Hepatocyte (in vitro differentiated cells): Measurements from ENCODE around the gene FLVCR2. TPM values are rescaled to one million over a fixed set of nuclear protein-coding genes. Genes with fewer than 3 reads are reported as not detected.
"Not testable (repeated sequence)": the region's sequence is repeated elsewhere in the genome, so short reads cannot be mapped to it uniquely, and the experiment has no call there.

ENCODE experiments used
- DNase-seq: peaks from one replicate; pipeline ENCODE4 v3.0.0-alpha.2; 2016; ENCODE audit warnings: low spot score
- H2AFZ ChIP-seq: fragments of 200-600 bp; sonication (generic); 2 replicates; pipeline ENCODE4 v1.6.0; 2016; ENCODE audit warnings: antibody characterized with exemption, mild to moderate bottlenecking
- H3K27ac ChIP-seq: fragments of 200-600 bp; sonication (generic); 2 replicates; pipeline ENCODE4 v1.5.1; 2016; ENCODE audit warnings: mild to moderate bottlenecking
- H3K27me3 ChIP-seq: fragments of 200-600 bp; sonication (generic); 2 replicates; pipeline ENCODE4 v1.6.1; 2016
- H3K36me3 ChIP-seq: fragments of 200-600 bp; sonication (generic); replicated peaks from 2 replicates; pipeline ENCODE4 v1.5.1; 2016; ENCODE audit warnings: low read depth; ENCODE audit not compliant: insufficient read depth
- H3K4me1 ChIP-seq: fragments of 200-600 bp; sonication (generic); 2 replicates; pipeline ENCODE4 v1.5.1; 2016; ENCODE audit warnings: mild to moderate bottlenecking, moderate library complexity; ENCODE audit not compliant: insufficient read depth
- H3K4me2 ChIP-seq: fragments of 200-600 bp; sonication (generic); 2 replicates; pipeline ENCODE4 v1.6.0; 2016
- H3K4me3 ChIP-seq: fragments of 200-600 bp; sonication (generic); 2 replicates; pipeline ENCODE4 v1.5.1; 2016; ENCODE audit warnings: mild to moderate bottlenecking
- H3K79me2 ChIP-seq: fragments of 200-600 bp; sonication (generic); 2 replicates; pipeline ENCODE4 v1.6.0; 2017; ENCODE audit warnings: mild to moderate bottlenecking
- H3K9me2 ChIP-seq: fragments of 200-600 bp; sonication (generic); replicated peaks from 2 replicates; pipeline ENCODE4 v1.6.0; 2017; ENCODE audit warnings: mild to moderate bottlenecking; ENCODE audit not compliant: insufficient read depth
- H3K9me3 ChIP-seq: fragments of 200-600 bp; sonication (generic); 2 replicates; pipeline ENCODE4 v1.5.1; 2016; ENCODE audit warnings: low read depth, mild to moderate bottlenecking
- H4K20me1 ChIP-seq: fragments of 200-600 bp; sonication (generic); 2 replicates; pipeline ENCODE4 v1.6.0; 2016; ENCODE audit warnings: mild to moderate bottlenecking; ENCODE audit not compliant: insufficient read depth, poor library complexity, severe bottlenecking
- CTCF ChIP-seq: fragments of 200-600 bp; sonication (generic); IDR thresholded peaks from 2 replicates; pipeline ENCODE4 v1.5.1; 2016; ENCODE audit warnings: antibody characterized with exemption, mild to moderate bottlenecking; ENCODE audit not compliant: poor library complexity
- EZH2 ChIP-seq: fragments of 200-600 bp; sonication (generic); IDR thresholded peaks from 2 replicates; pipeline ENCODE4 v1.6.1; 2016; ENCODE audit warnings: antibody characterized with exemption, mild to moderate bottlenecking, borderline replicate concordance
- EZH2phosphoT487 ChIP-seq: fragments of 200-600 bp; sonication (generic); IDR thresholded peaks from one replicate; pipeline ENCODE4 v1.6.1; 2018; ENCODE audit warnings: antibody characterized with exemption, mild to moderate bottlenecking, low read depth, moderate library complexity; ENCODE audit not compliant: unreplicated experiment, severe bottlenecking
- WGBS: methylation state at CpG from one replicate; pipeline ENCODE4 v1.1.6; 2016; ENCODE audit warnings: low lambda C conversion rate; ENCODE audit errors: missing lambda C conversion rate; 5-methylcytosine and 5-hydroxymethylcytosine counted together
- polyA plus RNA-seq: library from polyadenylated mRNA; unstranded; fragments of >200 nt; fragmentation: Nextera tagmentation; extraction: Ambion mirVana; gene quantifications from 2 replicates; pipeline ENCODE4 v1.2.1, GENCODE V29; 2016
- total RNA-seq: library from RNA; depleted of rRNA; stranded (reverse); fragments of >200 nt; gene quantifications from 2 replicates; pipeline ENCODE4 v1.2.3, GENCODE V29; 2014

The FLVCR2 gene
- total and polyA plus RNA-seq, 2 experiments from 2014 or later = 9.5 to 10.1 TPM

GRCh38 chr14:75685910-75686309 is 107.5 kb downstream of the FLVCR2 start:
- Histone ChIP-seq H3K27me3 (no peaks in the 10 kb centered on the region), H3K79me2 (no peaks in the 10 kb centered on the region), H3K9me3 (no peaks in the 10 kb centered on the region), H3K4me2 (no peak overlapping the region), H4K20me1 (no peaks in the 10 kb centered on the region), H2AFZ (no peak overlapping the region), H3K4me1 (no peaks in the 10 kb centered on the region), H3K36me3 (no peaks in the 10 kb centered on the region), H3K9me2 (no peaks in the 10 kb centered on the region), H3K27ac (no peak overlapping the region), H3K4me3 (no peak overlapping the region)
- TF ChIP-seq EZH2phosphoT487 (no peak), EZH2 (no peak), CTCF (no peak)
- DNase-seq = no peak
- WGBS = 68% methylated on average over 2 of the region's 2 CpGs

- Histone ChIP-seq H3K79me2 (no peaks in the 10 kb centered on the region), H3K4me3 (no peak overlapping the region), H3K4me2 (no peak overlapping the region), H2AFZ (no peak overlapping the region), H3K9me3 (no peaks in the 10 kb centered on the region), H3K27ac (no peak overlapping the region), H3K4me1 (no peaks in the 10 kb centered on the region), H3K27me3 (no peaks in the 10 kb centered on the region), H3K9me2 (no peaks in the 10 kb centered on the region), H4K20me1 (no peaks in the 10 kb centered on the region), H3K36me3 (no peaks in the 10 kb centered on the region)
- DNase-seq = no peak
- WGBS = 98% methylated on average over 2 of the region's 2 CpGs
- no peak for TF ChIP-seq EZH2phosphoT487
- no peak for TF ChIP-seq EZH2
Measured at GRCh38 chr14:75689012-75689411, 110.6 kb downstream of the FLVCR2 start.

GRCh38 chr14:75690010-75690409 is 111.6 kb downstream of the FLVCR2 start:
- H3K36me3 ChIP-seq = no peaks in the 10 kb centered on the region
- no peaks in the 10 kb centered on the region for H3K27me3 ChIP-seq
- TF ChIP-seq EZH2 (no peak), EZH2phosphoT487 (no peak), CTCF (no peak)
- H3K4me3 ChIP-seq = no peak overlapping the region
- WGBS = 91% methylated on average over 7 of the region's 7 CpGs
- H3K9me3 ChIP-seq = peaks cover 3% of the 10 kb centered on the region
- H4K20me1 ChIP-seq = no peaks in the 10 kb centered on the region
- no peaks in the 10 kb centered on the region for H3K4me1 ChIP-seq
- H3K27ac ChIP-seq = no peak overlapping the region
- no peaks in the 10 kb centered on the region for H3K9me2 ChIP-seq
- H2AFZ ChIP-seq = no peak overlapping the region
- no peaks in the 10 kb centered on the region for H3K79me2 ChIP-seq
- DNase-seq = no peak
- no peak overlapping the region for H3K4me2 ChIP-seq

GRCh38 chr14:75695025-75695424 is 116.6 kb downstream of the FLVCR2 start:
- DNase-seq, H4K20me1 ChIP-seq, H3K79me2 ChIP-seq, H3K4me2 ChIP-seq, H2AFZ ChIP-seq, H3K27ac ChIP-seq, H3K4me1 ChIP-seq, H3K4me3 ChIP-seq, H3K27me3 ChIP-seq, H3K9me3 ChIP-seq, H3K36me3 ChIP-seq, H3K9me2 ChIP-seq: not testable (repeated sequence)
- WGBS = 86% methylated on average over 6 of the region's 6 CpGs
